Effector CD8-positive, alpha-beta T cell (primary cell): ENCODE results near the gene PPP1R12C.

ENCODE experiments used
- DNase-seq: peaks from one replicate; lab custom pipeline; 2025; lab: John Stamatoyannopoulos, UW

The PPP1R12C gene

GRCh38 chr19:55146705-55147273 lies 29.4 kb upstream of the PPP1R12C start:
- no peak for DNase-seq

GRCh38 chr19:55146078-55146704 lies 28.8 kb upstream of the PPP1R12C start:
- no peak for DNase-seq

DNA sequence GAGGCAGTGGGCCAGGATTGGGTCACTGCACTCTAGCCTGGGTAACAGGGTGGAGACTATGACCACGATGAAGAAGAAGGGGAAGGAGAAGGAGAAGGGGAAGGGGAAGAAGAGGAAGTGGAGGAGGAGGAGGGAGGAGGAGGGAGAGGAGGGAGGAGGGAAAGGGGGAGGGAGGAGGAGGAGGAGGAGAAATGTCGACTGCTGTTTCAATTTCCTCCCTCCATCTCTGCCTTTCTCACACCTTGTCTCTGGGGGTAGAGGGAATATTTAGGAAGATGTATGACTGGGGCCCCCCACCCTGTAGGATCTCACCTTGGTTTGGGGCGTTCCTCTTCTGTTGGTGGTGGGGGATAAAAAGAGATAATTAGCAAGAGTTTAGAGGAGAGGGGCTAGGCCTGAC lies 27.8 kb upstream of the PPP1R12C start:
- DNase-seq = no peak

DNA sequence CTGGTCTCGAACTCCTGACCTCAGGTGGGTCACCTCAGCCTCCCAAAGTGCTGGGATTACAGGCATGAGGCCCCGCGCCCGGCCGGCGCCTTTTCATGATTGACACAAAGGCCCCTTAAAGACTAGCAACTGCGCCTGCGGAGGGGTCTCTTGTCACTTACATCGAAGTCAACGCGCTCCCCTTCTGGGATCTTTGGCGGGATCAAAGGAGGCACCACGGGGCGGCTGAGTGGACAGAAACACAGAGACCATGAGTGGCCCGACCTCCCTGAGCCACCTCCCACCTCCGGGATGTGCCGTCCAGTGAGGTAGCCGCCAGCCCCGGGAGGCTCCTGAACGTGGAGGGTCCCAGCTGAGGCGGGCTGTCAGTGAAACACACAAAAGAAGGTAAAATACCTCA lies 24.3 kb upstream of the PPP1R12C start:
- DNase-seq = no peak

DNA sequence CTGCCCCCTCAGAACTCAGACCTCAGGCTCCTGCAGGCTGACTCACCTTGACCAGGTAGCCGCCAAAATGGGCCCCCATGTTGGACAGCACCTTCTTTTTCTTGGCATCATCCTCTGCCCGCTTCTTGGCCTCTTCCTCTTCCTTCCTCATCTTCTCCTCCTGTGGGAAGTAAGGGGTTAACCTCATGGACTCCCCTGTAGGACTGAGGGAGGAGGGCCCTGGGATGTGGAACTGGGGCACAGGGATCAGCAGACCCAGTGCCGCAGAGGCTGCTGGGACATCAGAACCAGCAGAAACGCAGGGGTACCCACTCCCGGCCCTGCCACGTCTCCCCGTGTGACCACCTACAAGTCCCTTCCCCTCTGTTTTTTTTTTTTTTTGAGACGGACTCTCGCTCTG lies 20.5 kb upstream of the PPP1R12C start:
- DNase-seq = no peak

DNA sequence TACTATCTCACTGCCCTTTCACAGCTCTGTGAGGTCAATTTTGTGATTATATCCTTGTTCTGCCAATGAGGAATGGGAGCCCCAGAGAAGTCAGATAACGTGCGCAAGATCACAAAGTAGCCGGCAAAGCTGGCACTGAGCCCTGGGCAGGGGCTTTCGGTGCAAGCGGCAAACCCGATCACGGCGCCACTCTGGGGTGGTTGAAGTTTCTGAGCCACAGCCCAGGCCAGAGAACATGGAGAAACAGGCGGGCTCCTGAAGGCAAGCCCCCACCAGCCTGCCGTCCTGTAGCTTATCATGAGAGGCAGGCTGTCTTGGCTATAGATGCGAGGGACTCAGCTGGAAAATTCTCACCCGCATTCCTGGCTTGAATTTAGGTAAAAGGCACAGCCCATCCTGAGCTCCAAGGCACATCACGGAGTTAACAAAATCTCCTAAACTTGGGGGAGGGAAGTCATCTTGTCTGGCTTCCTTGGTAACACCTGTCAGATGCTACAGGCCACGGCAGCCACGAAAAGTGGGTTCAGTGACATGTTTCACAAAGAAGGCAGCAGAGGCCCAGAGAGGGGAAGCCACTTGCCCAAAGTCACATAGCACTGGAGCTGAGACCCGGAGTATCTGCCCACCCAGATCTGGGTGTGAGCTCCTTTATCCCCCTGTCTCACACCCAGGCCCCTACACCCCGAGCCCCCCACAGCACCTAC lies 19.1 kb upstream of the PPP1R12C start:
- DNase-seq = no peak

GRCh38 chr19:55134736-55135135 lies 17.3 kb upstream of the PPP1R12C start:
- DNase-seq = no peak

GRCh38 chr19:55133639-55134444 lies 16.4 kb upstream of the PPP1R12C start:
- DNase-seq = no peak

DNA sequence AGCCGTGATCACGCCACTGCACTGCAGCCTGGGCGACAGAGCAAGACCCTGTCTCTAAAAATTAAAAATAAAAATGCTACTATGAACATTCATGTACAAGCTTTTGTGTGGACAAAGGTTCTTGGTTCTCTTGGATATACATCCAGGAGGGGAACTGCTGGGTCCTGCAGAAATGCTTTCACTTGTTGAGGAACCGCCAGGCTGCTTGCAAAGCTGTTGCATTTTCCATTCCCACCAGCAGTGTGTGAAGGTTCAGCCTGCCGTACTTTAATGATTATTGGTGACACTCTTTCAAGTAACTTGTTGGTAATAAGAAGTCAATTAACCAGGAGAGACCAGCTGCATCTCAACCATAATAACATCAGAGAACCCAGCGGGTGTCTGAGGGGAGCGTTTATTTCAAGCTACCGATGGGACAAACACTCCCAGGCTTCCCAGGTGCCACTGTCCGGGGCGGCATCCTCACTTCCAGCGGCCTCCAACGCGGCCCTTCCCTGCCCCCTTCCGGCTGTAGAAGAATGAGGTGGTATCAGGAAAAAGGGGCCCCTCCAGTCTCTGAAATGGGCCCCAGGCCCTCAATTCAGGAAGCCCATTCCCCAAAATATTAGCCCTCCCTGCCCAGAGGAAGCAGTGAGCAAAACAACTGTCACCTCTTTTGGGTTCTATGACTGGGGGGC lies 15.2 kb upstream of the PPP1R12C start:
- no peak for DNase-seq

DNA sequence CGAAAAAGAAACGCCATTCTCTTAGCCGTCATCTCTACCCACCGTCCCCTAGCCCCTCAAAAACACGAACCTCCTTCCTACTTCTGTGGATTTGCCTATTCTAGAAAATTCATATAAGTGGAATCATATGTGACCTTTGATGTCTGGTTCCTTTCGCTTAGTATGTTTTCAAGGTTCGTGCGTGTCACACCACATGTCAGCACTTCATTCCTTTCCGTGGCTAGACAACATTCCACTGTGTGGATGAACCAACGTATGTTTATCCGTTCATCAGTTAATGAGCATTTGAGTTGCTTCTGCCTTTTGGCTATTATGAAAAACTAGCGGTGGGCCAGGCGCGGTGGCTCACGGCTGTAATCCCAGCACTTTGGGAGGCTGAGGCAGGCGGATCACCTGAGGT lies 14.0 kb upstream of the PPP1R12C start:
- no peak for DNase-seq

DNA sequence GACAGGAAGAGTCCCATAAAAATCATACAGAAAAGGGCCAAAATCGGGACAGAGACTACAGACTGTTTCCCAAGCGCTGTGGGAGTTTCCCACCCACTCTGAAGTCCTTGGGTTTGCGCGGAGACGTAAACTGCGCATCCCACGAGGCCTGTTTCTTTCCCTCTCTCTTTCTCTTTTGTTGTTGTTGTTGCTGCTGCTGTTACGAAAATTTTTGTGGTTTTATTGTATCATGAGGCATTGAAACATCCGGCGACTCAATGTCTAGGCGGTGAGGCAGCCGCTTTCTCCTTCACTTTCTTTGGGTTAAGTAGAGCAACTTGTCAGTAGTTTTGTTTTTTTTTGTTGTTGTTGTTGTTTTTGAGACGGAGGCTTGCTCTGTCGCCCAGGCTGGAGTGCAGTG lies 1.6 kb upstream of the PPP1R12C start:
- no peak for DNase-seq

DNA sequence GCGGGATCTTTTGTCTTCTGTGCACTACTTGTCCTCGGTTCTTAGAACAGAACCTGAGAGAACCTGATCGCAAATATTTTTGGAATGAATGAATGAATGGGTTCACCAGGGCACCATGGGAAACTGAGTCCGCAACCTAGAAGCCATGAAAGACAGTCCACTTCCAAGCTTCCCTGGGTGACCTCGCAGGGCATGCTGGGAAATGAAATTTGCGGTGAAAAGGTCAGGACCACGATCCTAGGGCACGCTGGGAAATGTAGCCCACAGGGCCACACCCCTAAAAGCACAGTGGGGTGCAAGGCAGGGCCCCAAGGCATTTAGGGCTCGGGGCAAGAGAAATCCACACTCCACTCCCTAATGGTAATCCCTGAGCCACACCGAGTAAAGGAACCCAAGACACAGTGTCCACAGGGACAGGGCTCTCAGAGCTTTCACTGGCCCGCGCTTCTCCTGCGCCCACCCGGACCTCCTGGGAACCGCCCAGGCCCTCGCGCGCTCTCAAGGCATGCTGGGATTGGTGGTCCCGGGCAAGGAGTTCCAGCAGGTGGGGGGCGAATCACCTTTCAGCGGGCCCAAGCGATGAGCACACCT lies 1.1 kb upstream of the PPP1R12C start:
- no peak for DNase-seq

- DNase-seq = peak; percentile 89
Observed at GRCh38 chr19:55117663-55118391, 390 bp upstream of the PPP1R12C start.

GRCh38 chr19:55116232-55116858 lies 1.1 kb downstream of the PPP1R12C start:
- peak; percentile 27 for DNase-seq

DNA sequence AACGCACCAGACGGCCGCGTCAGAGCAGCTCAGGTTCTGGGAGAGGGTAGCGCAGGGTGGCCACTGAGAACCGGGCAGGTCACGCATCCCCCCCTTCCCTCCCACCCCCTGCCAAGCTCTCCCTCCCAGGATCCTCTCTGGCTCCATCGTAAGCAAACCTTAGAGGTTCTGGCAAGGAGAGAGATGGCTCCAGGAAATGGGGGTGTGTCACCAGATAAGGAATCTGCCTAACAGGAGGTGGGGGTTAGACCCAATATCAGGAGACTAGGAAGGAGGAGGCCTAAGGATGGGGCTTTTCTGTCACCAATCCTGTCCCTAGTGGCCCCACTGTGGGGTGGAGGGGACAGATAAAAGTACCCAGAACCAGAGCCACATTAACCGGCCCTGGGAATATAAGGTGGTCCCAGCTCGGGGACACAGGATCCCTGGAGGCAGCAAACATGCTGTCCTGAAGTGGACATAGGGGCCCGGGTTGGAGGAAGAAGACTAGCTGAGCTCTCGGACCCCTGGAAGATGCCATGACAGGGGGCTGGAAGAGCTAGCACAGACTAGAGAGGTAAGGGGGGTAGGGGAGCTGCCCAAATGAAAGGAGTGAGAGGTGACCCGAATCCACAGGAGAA lies 1.9 kb downstream of the PPP1R12C start:
- no peak for DNase-seq

- DNase-seq = no peak
Observed at GRCh38 chr19:55114566-55115145, 2.8 kb downstream of the PPP1R12C start.

DNA sequence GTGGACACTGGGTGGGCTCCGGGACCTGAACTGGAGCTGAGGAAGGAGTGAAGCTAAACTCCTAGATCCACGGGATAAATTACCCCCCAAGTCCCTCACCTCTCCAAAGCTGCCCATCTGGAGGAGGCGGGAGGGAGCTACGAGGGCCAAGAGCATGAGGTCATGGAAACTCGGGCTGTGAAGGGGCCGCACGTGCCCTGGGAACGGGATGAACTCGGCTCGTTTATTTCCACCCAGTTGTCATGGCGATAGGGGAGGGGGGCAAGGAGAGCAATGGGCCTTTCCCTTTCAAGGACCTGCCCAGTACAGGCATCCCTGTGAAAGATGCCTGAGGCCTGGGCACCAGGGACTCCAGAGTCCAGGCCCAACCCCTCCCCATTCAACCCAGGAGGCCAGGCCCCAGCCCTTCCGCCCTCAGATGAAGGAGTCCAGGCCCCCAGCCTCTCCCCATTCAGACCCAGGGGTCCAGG lies 3.8 kb downstream of the PPP1R12C start:
- DNase-seq = no peak

GRCh38 chr19:55112777-55113569 lies 4.5 kb downstream of the PPP1R12C start:
- no peak for DNase-seq
